GM12878 (cell line): Measurements from ENCODE around the gene LMCD1.

Source experiments
- CBX3 ChIP-seq: fragments of 200-600 bp; sonication (generic); IDR thresholded peaks from 2 replicates; pipeline ENCODE4 v1.6.1; 2016; ENCODE audit warnings: low read depth, borderline replicate concordance
- CUX1 ChIP-seq: IDR thresholded peaks from 2 replicates; pipeline ENCODE4 v1.6.1; 2012; ENCODE audit warnings: improper control_type of control experiment, low read depth, low read length; ENCODE audit not compliant: insufficient replicate concordance
- ZNF274 ChIP-seq: IDR thresholded peaks from one replicate; pipeline ENCODE4 v1.8.0; 2011; ENCODE audit not compliant: insufficient read length, insufficient read depth

DNA sequence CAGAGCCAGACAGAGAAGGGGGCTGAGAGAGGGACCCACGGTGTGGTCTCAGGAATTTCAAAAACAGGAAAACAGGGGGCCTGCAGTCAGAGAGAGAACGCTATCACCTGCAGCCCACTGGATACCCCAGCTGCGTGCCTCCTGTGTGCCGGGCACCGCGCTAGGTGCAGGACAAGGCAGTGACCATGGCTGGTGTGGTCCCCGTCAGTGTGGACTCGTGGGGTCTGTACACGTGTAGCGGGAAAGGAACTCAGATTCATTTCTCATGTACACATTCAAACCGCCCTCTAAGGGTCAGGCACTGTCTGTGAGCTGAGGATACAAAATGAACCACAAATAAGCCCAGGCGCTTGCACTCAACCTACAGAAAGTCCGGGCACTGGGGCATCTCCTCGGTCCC is 122.1 kb downstream of the LMCD1 start:
- TF ChIP-seq CBX3, result no peak
- no peak for TF ChIP-seq ZNF274
- no peak for TF ChIP-seq CUX1
